Erythroblast (primary cell): ENCODE measurements around the gene GNG13.

Experiments used
- GATA1 ChIP-seq: IDR thresholded peaks from 2 replicates; pipeline ENCODE4 v1.6.1; 2011; ENCODE audit warnings: low read depth, mild to moderate bottlenecking, control low read depth, low read length, moderate library complexity
- POLR2A ChIP-seq: IDR thresholded peaks from 2 replicates; pipeline ENCODE4 v1.6.1; 2011; ENCODE audit warnings: mild to moderate bottlenecking, low read length

DNA sequence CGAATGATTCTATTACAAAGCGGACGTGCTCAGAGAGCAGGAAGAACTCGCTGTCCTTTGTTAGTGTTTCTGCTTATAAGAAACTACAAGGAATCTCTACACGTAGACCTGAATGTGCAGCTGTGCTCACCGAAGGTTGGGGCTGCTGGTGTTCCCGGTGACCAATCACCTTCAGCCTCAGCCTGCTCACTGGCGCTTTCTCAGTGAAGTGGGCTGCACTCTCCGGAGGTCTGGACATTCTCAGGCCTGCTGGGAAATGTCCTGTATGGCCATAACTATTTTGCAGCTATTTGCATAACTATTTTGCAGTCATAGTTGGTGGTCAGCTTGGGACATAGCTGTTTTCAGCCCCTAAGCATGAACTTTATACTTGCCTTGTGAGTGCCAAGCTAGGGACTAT lies 50.0 kb downstream of the GNG13 start:
- TF ChIP-seq POLR2A = no peak
- no peak for TF ChIP-seq GATA1
